Cerebellar cortex (tissue), 1 donor: Measurements from ENCODE around the gene GUCY1B1.
A peak's percentile ranks its signal among the peaks of the same experiment; 100 is the strongest.

Experiments
- DNase-seq: peaks from one replicate; pipeline ENCODE4 v3.0.0-alpha.2; 2015; ENCODE audit warnings: low spot score

GUCY1B1 gene

GRCh38 chr4:155799794-155800123 is 40.9 kb downstream of the GUCY1B1 start:
- no peak for DNase-seq

- DNase-seq: no peak
Observed at GRCh38 chr4:155800685-155801343, 42.0 kb downstream of the GUCY1B1 start.

DNA sequence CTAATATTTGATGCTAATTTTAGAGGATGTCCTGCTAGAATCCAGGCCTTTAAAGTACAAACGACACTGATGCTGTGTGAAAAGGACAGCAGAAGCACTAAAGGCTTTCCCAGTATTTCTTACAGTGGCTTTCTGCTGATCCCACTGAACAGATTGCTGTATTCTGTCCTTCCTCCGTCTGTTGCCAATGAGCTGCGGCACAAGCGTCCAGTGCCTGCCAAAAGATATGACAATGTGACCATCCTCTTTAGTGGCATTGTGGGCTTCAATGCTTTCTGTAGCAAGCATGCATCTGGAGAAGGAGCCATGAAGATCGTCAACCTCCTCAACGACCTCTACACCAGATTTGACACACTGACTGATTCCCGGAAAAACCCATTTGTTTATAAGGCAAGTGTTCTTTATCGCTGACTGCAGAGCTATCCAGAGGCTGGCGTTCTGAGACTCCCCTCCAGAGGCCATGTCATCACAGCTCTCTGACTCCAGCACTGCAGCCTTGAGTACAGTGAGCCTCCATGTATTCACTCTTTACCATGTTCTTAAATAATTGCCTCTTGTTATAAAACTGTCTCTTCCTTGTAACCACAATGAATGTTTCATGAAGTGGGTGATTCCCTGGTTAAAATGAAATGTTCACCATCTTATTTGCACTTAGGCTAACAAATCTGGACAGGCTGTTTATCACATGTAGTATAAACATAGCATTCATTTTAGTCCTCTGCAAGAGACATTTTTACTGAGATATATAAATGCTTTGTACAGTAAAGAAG is 43.6 kb downstream of the GUCY1B1 start:
- no peak for DNase-seq

DNA sequence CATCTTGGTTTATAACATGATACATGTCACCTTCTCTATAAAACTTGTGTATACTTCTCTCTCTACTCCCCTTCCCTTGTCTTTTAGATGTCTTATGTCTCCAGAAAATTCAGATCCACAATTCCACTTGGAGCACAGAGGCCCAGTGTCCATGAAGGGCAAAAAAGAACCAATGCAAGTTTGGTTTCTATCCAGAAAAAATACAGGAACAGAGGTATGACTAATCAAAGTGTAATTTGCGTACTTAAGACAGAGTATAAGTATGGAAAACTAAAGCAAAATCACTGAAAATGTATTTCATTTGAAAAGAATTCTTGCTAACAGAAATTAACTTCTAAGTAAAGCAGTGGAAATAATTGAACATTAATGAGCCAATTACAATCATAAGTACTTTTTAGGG is 46.2 kb downstream of the GUCY1B1 start:
- DNase-seq: no peak

- DNase-seq: no peak
Observed at GRCh38 chr4:155807021-155807420, 48.2 kb downstream of the GUCY1B1 start.

DNA sequence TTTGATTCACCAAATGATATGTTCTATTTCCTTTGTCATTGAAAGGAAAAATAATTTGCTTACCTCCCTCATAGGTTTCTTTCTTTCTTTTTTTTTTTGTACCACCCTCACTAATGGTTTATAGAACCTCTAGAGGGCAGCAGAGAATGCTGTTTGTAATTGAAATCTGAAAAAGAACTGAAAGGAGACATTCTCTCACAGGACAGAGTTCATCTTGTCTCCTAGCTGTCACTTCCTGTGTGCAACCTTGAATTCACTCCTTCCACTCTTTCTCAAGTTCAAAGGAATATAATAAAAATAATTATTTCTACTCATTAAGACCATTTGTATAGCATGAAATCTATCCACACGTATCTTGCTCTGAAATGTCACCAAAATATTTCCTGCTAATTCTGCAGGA is 51.0 kb downstream of the GUCY1B1 start:
- peak; percentile 76 for DNase-seq

DNA sequence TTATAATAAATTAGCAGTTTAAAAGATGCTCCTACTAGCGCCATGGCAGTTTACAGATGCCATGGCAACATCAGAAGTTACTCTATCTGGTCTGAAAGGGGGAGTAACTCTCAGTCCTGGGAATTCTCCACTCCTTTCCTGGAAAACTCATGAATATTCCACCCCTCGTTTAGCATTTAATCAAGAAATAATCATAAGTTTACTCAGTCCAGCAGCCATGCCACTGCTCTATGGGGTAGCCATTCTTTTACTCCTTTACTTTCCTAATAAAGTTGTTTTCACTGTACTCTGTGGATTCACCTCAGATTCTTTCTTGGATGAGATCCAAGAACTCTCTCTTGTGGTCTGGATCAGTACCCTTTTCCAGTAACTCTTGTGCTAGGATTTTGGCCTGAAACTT is 52.3 kb downstream of the GUCY1B1 start:
- DNase-seq: no peak

DNA sequence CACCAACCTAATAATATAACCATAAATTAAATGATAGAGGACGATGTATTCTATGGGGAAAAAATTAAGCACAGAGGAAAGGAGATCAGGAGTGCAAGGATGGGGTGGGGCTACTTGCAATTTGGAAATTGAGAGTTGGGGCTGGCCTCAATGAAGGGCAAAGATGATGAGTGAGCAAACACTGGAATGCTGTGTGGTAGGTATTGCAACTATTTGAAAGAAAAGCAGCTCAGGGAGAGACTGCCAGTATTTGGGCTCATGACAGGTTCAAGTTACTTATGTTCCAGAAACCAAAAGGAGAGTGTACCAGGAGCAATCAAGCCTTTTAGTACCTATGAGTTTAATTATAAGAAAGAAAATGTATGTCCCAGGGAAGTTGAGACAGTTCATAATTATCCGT is 59.8 kb downstream of the GUCY1B1 start:
- DNase-seq: no peak

GRCh38 chr4:155819066-155819465 is 60.2 kb downstream of the GUCY1B1 start:
- no peak for DNase-seq

DNA sequence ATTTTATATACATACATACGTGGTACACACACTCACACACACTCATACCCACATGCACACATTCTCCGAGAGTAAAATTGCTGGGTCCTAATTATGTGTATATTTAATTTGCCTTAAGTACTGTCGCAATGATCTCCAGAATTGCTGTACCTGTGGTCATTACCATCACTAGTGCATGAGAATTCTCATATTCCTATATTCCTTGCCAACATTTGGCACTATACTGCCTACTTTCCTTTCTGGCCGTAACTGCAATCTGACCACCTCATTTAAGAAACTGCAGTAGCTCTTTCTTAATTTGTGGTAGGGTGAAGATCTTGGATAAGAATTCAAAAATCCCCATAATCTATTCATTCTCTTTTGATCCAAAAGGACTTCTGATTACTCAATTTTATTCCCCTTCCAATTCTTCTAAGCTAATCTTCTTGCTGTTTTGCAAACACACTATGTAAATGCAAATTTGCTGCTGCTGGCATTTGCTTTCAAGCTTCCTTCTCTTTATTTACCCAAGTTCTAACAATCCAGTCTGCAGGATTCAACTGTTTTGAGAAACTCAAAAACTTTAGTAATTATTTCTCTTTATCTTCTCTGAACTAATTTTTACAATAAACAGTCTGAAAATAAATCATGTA is 62.2 kb downstream of the GUCY1B1 start:
- DNase-seq: no peak

DNA sequence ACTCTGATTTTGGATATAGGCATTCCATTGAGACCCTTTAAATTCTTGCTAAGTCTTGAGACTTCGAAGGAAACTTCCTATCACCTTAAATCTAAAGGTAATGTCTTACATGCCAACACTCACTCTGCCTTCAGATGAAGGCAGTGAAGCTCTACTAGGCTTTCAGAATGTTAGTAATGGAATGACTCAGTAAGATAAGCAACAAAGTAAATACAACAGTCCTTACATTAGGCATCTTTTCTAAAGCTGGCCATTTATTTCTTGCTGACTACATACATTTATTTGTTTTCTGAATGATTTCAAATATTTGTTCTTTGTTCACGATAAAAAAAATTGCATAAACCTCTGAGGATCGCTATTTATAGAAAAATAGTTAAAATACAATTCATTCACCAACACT is 63.8 kb downstream of the GUCY1B1 start:
- no peak for DNase-seq

DNA sequence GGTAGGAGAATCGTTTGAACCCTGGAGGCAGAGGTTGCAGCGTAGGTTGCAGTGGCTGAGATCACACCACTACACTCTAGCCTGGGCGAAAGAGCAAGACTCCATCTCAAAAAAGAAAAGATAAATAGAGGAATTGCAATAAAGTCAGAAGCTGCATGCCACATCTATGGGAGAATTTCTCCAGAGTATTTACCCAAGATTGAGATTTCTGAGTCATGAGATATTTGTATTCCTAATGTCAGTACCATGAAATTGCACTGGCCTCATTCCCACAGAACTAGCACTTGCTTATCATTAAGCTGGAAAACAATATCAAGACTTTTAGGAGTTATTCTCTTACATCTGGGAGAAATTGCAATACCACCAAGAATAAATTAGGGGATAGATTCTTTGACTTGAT is 69.8 kb downstream of the GUCY1B1 start:
- no peak for DNase-seq

GRCh38 chr4:155832664-155833063 is 73.8 kb downstream of the GUCY1B1 start:
- DNase-seq: no peak

DNA sequence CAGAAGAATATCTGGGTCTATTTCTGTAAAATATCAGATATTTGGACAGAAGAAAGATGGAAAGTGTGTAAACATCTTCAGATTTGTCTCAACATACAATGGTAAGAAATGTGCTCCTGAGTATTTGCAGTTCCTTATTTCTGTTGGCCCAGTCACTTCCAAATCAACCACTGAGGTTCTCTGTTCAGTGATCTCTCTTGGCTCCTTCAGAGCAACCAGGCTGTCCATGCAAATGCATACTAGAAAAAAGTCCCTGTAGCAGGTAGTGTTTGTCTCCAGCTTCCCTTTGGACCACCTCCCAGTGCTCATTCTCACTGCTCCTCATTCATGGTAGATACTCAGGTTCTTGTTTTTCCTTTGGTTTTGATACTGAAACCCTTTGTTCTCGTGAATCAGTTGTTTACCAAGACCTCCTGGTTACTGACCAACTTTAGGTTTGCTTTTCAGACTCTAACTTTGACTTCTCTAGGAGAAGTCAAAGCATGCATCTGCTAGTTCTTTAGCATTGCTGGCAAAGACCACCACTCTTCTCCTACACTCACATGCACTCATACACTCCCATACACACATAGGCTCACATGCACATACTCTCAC is 78.5 kb downstream of the GUCY1B1 start:
- no peak for DNase-seq

GRCh38 chr4:155842080-155842479 is 83.3 kb downstream of the GUCY1B1 start:
- DNase-seq: no peak

- no peak for DNase-seq
Observed at GRCh38 chr4:155846929-155847328, 88.1 kb downstream of the GUCY1B1 start.

DNA sequence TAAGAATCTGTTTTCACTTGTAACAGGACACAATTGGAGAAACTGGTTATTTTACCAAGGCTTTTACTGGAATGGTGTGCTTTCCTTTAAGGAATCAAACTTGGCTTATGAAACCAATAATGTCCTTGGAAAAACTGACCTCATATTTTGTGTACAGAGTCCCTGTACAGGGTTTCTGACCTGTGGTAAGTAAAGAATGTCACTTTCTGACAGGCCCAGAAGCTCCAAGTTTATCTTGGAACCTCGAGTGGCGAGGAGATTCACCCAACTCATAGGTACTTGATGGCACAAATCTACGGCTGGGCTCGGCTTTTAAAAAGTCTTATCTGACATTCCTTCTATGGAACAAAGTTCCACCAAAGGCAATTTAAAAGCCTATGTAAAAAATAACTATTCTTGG is 90.2 kb downstream of the GUCY1B1 start:
- no peak for DNase-seq

- DNase-seq: no peak
Observed at GRCh38 chr4:155853189-155853588, 94.4 kb downstream of the GUCY1B1 start.

GRCh38 chr4:155854582-155855226 is 95.9 kb downstream of the GUCY1B1 start:
- no peak for DNase-seq

GRCh38 chr4:155855897-155856296 is 97.1 kb downstream of the GUCY1B1 start:
- DNase-seq: no peak
